ENCODE data around the gene ARHGAP24. TPM values are rescaled to one million over a fixed set of nuclear protein-coding genes. Genes with fewer than 3 reads are reported as not detected.
A peak's percentile ranks its signal among the peaks of the same experiment; 100 is the strongest.

ARHGAP24 gene
- total RNA-seq, 1 experiment from 2014 or later, result 17.4 TPM

- ChIA-PET CTCF (no interaction called here), POLR2A (no interaction called here)
- DNase-seq (ENCODE audit: low read depth, low spot score), result no peak
- ATAC-seq, result no peak
- no peak for TF ChIP-seq POLR2AphosphoS5 (IDR thresholded peaks at IDR 0.05; ENCODE audit: low read depth, low read length)
- Histone ChIP-seq H3K4me1 (ENCODE audit: control insufficient read depth, insufficient read depth, low read length) (no peaks in the 10 kb centered on the region; the same call in 1 of the 2 replicates), H3K27ac (ENCODE audit: low read length) (no peak overlapping the region; the same call in 1 of the 2 replicates), H3K9me3 (ENCODE audit: control insufficient read depth, insufficient read depth, low read depth, low read length) (no peaks in the 10 kb centered on the region), H3K27me3 (ENCODE audit: control insufficient read depth, insufficient read depth, low read length) (no peaks in the 10 kb centered on the region), H3K36me3 (ENCODE audit: control insufficient read depth, insufficient read depth, low read length) (no peaks in the 10 kb centered on the region; the same call in 1 of the 2 replicates), H3K4me3 (ENCODE audit: low read depth in 2 of 2, low read length in 2 of 2) (no peak overlapping the region)
- in situ Hi-C loops (cut with HindIII; ENCODE audit: low pct_unique_long_range_greater_than_20kb, low sequenced_read_pairs), result no loop called here
- intact Hi-C loops (cut with micrococcal nuclease; ENCODE audit: unreplicated experiment), result no loop called here
- BruUV-seq (replicated peaks), result no TSS peak
Measured at GRCh38 chr4:85531560-85532341, 56.8 kb downstream of the ARHGAP24 start.

GRCh38 chr4:85534120-85534519 is 59.2 kb downstream of the ARHGAP24 start:
- H3K27ac ChIP-seq (ENCODE audit: low read length), result no peak overlapping the region
- in situ Hi-C loops (cut with HindIII; ENCODE audit: low pct_unique_long_range_greater_than_20kb, low sequenced_read_pairs), result no loop called here
- TF ChIP-seq POLR2AphosphoS5 (IDR thresholded peaks at IDR 0.05; ENCODE audit: low read depth, low read length) (no peak), REST (IDR thresholded peaks at IDR 0.05; ENCODE audit: insufficient read depth in 1 of 2, low read depth in 2 of 2, low read length in 1 of 2) (no peak), SIN3A (IDR thresholded peaks at IDR 0.05; ENCODE audit: borderline replicate concordance, insufficient read depth, low read depth, low read length) (no peak), TCF7L2 (IDR thresholded peaks at IDR 0.05; ENCODE audit: low read depth, low read length) (no peak)
- TF ChIP-seq, protein P1, sequence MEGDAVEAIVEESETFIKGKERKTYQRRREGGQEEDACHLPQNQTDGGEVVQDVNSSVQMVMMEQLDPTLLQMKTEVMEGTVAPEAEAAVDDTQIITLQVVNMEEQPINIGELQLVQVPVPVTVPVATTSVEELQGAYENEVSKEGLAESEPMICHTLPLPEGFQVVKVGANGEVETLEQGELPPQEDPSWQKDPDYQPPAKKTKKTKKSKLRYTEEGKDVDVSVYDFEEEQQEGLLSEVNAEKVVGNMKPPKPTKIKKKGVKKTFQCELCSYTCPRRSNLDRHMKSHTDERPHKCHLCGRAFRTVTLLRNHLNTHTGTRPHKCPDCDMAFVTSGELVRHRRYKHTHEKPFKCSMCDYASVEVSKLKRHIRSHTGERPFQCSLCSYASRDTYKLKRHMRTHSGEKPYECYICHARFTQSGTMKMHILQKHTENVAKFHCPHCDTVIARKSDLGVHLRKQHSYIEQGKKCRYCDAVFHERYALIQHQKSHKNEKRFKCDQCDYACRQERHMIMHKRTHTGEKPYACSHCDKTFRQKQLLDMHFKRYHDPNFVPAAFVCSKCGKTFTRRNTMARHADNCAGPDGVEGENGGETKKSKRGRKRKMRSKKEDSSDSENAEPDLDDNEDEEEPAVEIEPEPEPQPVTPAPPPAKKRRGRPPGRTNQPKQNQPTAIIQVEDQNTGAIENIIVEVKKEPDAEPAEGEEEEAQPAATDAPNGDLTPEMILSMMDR (IDR thresholded peaks at IDR 0.05), result no peak
- no peaks in the 10 kb centered on the region; the same call in 1 of the 2 replicates for H3K4me1 ChIP-seq (ENCODE audit: control insufficient read depth, insufficient read depth, low read length)
- ATAC-seq (no peak), DNase-seq (ENCODE audit: low read depth, low spot score) (no peak)
- BruUV-seq (replicated peaks), result no TSS peak
- no peaks in the 10 kb centered on the region for H3K36me3 ChIP-seq (ENCODE audit: control insufficient read depth, insufficient read depth, low read length)
- intact Hi-C loops (cut with micrococcal nuclease; ENCODE audit: unreplicated experiment), result no loop called here
- ChIA-PET CTCF (no interaction called here), POLR2A (no interaction called here)
- no peaks in the 10 kb centered on the region for H3K27me3 ChIP-seq (ENCODE audit: control insufficient read depth, insufficient read depth, low read length)
- no peaks in the 10 kb centered on the region for H3K9me3 ChIP-seq (ENCODE audit: control insufficient read depth, insufficient read depth, low read depth, low read length)
- H3K4me3 ChIP-seq (ENCODE audit: low read depth in 2 of 2, low read length in 2 of 2), result no peak overlapping the region

DNA sequence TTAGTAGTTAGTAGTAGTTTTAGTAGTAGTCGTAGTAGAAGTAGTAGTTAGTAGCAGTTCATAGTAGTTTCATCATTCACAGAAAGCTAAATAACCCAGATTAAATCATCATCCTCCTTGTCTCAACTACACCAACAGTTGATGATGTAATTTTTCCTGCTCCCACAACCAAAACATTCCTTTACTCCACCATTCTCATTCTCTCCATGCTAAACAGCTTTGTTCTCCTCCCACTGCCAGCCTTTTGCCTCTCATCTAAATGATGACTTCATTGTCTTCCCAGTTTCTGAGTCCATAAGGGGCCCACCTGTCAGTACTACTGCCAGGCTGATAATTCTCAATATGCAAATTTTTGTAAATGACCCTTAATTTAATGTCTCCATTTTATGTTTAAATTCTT is 68.9 kb downstream of the ARHGAP24 start:
- intact Hi-C loops (cut with micrococcal nuclease; ENCODE audit: unreplicated experiment) (no loop called here), in situ Hi-C loops (cut with HindIII; ENCODE audit: low pct_unique_long_range_greater_than_20kb, low sequenced_read_pairs) (no loop called here)
- no peak for TF ChIP-seq REST (IDR thresholded peaks at IDR 0.05; ENCODE audit: insufficient read depth in 1 of 2, low read depth in 2 of 2, low read length in 1 of 2)
- no peak for TF ChIP-seq SIN3A (IDR thresholded peaks at IDR 0.05; ENCODE audit: borderline replicate concordance, insufficient read depth, low read depth, low read length)
- no peak for TF ChIP-seq TCF7L2 (IDR thresholded peaks at IDR 0.05; ENCODE audit: low read depth, low read length)
- TF ChIP-seq, protein P1 (IDR thresholded peaks at IDR 0.05), result no peak
- TF ChIP-seq POLR2AphosphoS5 (IDR thresholded peaks at IDR 0.05; ENCODE audit: low read depth, low read length), result no peak
- DNase-seq (ENCODE audit: low read depth, low spot score), result no peak
- peak overlapping the region; percentile 26; the same call in 1 of the 2 replicates for H3K27ac ChIP-seq (ENCODE audit: low read length)
- no peak for ATAC-seq
- POLR2A ChIA-PET, result no interaction called here
- BruUV-seq (replicated peaks), result no TSS peak
- CTCF ChIA-PET, result no interaction called here
- H3K36me3 ChIP-seq (ENCODE audit: control insufficient read depth, insufficient read depth, low read length), result no peaks in the 10 kb centered on the region
- H3K4me1 ChIP-seq (ENCODE audit: control insufficient read depth, insufficient read depth, low read length), result no peaks in the 10 kb centered on the region; the same call in 1 of the 2 replicates
- no peaks in the 10 kb centered on the region for H3K27me3 ChIP-seq (ENCODE audit: control insufficient read depth, insufficient read depth, low read length)
- H3K9me3 ChIP-seq (ENCODE audit: control insufficient read depth, insufficient read depth, low read depth, low read length), result no peaks in the 10 kb centered on the region
- no peak overlapping the region for H3K4me3 ChIP-seq (ENCODE audit: low read depth in 2 of 2, low read length in 2 of 2)
